CMK (cell line): ENCODE measurements around the gene GRB2.
"Not testable (repeated sequence)": the region's sequence is repeated elsewhere in the genome, so short reads cannot be mapped to it uniquely, and the experiment has no call there.

Source experiments
- DNase-seq: peaks from one replicate; pipeline ENCODE4 v3.0.0-alpha.2; 2010; ENCODE audit warnings: low read depth

Gene GRB2

DNA sequence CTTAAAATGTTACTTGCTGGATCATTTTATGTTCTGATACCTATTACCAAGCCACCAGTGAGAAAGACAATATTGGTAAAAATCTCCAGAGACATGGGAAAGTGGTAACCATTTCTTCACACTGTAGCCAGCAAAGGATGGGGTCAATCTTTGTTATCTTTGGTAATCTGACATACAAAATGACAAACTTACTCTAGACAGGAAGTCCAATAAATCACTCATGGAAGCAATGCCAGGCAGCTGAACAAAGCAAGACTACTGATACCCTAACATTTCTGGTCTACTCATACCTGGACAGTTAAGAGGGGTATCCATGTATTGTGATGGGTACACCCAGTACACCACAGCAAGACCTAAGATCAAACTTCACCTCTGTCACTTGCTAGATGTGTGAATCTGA is 19.0 kb downstream of the GRB2 start:
- no peak for DNase-seq

DNA sequence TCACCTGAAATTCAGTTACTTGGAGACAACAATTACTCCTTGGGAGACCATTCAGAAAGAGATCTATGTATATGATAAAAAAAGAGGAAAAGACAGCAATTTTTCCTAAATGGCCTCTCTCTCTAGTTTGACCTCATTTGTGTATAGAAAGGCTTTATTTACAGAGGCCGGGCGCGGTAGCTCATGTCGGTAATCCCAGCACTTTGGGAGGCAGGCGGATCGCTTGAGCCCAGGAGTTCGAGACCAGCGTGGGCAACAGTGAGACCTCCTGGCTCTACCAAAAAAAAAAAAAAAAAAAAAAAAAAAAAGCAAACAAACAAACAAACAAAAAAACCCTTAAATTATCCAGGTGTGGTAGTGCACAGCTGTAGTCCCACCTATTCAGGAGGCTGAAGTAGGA is 20.7 kb downstream of the GRB2 start:
- no peak for DNase-seq

DNA sequence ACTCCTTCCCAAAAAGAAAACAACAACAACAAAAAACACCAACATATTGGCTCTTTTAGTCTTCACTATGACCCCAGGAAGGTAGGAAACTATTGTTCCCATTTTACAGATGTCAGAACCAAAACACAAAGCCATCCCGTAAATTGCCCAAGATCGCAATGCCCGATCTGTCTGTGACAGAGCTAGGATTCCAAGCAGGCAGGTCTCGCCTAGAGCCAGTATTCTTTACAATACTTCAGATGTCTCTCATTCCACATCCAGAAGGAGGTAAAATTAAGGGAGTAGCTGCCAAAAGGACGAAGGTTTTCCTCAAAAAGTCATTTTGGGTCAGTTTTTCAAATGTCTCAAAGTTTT is 21.7 kb downstream of the GRB2 start:
- no peak for DNase-seq

DNA sequence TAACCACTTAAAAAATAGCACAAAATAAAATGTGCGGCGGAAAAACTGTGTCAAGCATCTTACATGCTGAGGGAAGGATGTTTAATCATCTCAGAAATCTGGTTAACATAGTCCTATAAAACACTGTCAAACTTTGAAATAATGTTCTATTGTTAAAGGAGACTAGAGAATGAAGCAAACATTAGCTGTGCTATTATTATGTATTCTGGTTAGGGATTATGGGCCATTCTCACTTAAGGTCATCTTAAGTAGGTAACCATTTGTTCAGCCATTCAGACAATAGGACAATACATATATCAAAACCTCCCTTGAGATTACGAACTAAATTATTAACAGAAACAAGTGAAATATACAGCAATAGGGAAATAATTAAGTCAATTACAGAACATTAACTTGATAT is 24.7 kb downstream of the GRB2 start:
- no peak for DNase-seq

DNA sequence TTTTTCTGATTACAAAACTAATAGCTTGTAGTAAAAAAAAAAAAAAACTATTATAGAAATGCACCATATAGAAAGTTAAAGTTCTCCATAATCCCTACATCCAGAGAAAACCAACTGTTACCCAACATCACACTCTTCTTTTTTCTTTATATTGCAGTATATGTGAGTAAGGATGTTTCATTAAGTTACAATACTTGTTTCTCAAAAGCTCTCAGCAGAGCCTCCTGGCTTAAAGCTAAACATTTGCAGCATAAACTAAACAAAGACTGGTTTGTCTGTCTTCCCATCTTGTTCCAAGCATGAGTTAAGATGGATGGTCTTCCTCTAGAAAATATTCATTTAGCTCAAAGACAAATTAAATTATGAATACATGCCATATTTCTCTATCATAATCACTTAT is 25.2 kb downstream of the GRB2 start:
- DNase-seq, result no peak

DNA sequence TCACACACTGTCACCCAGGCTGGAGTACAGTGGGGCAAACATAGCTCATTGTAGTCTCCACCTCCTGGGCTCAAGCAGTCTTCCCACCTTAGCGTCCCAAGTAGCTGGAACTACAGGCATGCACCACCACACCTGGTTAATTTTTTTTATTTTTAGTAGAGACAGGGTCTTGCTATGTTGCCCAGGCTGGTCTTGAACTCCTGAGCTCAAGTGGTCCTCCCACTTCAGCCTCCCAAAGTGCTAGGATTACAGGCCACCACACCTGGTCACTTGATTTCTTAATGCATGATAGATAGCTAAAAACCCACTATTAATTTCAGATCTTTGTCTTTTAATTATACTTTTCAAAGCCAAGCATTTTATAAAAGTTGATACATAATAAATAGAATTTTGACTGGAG is 26.1 kb downstream of the GRB2 start:
- DNase-seq, result not testable (repeated sequence)

DNA sequence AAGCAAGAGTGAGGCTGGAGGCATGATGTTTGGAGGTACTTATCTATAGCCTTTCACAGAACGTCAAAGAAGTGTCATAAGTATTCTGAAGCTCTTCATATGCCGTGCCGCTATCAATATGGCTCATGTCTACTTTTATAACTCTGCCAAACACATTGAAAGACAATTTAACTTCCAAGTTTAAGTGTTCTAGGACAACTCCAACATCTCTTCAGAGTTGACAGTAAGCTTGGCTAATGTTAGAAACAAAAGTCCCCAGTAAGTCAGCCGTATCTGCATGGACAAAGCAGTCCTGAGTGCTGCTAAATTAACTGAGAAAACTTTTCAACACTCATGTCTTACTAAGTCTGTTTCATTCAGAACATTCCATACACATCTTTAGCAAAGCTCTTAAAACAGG is 32.2 kb downstream of the GRB2 start:
- no peak for DNase-seq

DNA sequence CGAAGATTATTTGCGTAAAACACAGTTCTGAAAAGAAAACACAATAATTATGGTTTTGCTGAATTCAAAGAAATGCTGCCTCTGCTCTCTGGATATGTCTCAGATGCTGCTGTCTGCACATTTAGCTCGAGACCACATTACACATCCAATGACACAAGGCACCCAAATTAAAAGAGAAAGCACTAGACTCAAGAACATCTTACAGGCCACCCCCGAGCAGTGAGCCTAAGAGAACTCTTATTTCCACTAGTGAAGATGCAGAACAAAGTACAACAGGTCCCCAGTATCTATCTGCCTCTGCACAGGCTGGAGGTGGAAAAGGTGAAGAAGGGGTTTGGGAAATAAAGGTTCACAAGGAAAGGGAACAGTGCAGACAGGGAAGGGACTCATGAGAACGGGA is 33.5 kb downstream of the GRB2 start:
- DNase-seq, result no peak

DNA sequence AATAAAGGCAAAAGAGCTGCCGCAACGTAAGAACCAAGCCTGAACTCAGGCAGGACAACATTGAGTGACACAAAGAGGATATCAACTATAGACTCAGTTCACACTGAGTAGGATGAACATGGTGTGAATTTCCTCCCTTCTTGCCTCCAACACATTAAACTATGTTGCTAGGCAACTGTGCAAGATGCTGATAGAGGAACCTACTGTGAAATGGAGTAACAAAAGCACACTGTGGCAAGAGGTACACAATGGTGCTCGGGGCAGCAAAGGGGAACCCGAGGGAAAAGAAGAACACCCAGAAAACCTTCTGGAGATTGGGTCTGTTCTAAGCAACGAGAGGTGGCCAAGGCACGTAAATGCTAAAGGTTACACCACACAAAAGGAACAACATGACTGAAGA is 34.1 kb downstream of the GRB2 start:
- DNase-seq, result no peak

DNA sequence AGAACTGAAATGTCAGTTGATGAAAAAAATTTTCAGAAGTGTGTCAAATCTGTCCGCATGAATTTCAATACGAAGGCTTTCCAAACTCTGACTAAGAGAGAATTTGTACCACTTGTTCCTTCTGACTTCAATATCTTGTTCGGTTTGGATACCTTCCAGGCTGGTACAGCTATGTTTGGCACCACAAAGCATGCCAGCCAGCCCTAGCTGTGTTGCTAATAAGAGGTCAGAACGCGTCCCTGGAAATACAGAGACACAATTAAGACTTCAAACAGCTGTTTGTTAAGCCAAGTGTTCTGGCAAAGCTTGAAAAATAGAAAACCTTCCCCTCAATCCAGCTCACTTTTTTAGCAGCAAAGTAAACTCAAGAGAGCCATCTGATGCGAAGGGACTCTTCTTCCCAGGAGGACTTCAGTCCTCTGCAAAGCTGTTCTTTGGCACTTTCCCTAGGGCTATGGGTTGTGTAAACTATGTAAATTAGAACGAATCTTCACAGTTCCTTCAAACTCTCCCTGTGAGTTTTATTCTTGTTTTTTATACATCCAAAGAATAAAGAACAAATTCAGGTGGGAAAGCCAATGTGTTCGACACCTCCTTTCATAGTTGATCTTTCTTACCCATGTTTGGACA is 35.1 kb downstream of the GRB2 start:
- no peak for DNase-seq

DNA sequence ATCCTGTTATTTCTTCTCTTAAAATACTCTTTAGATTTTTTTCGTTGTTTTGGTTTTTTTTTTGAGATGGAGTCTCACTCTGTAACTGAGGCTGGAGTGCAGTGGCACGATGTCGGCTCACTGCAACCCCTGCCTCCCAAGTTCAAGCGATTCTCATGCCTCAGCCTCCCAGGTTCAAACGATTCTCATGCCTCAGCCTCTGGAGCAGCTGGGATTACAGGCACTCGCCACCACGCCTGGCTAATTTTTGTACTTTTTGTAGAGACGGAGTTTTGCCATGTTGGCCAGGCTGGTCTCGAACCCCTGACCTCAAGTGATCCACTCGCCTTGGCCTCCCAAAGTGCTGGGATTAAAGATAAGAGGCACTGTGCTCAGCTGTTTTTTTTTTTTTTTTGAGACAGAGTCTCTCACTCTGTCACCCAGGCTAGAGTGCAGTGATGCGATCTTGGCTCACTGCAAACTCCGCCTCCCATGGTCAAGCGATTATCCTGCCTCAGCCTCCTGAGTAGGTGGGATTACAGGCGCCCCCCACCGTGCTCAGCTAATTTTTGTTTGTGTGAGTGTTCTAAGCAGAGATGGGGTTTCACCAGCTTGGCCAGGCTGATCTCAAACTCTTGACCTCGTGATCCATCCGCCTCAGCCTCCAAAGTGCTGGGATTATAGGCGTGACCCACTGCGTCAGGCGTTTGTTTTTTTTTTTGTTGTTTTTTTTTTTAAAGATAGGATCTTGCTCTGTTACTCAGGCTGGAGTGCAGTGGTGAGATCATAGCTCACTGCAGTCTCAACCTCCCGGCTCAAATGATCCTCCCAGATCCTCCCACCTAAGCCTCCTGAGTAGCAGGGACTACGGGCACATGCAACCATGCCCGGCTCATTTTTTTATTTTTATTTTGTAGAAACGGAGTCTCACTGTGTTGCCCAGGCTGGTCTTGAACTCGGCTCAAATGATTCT is 37.4 kb downstream of the GRB2 start:
- DNase-seq, result not testable (repeated sequence)

DNA sequence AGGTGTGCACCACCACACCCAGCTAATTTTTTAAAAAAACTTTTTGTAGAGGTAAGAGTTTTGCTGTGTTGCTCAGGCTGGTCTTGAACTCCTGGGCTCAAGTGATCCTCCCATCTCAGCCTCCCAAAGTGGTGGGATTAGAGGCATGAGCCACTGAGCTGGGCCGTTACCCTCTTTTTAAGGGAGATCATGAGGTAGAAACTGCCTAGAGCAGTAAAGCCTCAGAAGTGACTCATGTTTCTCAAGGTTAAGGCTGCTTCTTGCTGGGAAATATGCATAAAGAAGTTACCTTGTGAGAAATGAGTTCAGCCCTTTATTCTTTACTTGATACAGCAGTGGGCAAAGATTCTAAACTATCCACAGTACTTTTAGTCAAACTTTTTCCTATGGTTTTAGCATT is 38.2 kb downstream of the GRB2 start:
- no peak for DNase-seq

DNA sequence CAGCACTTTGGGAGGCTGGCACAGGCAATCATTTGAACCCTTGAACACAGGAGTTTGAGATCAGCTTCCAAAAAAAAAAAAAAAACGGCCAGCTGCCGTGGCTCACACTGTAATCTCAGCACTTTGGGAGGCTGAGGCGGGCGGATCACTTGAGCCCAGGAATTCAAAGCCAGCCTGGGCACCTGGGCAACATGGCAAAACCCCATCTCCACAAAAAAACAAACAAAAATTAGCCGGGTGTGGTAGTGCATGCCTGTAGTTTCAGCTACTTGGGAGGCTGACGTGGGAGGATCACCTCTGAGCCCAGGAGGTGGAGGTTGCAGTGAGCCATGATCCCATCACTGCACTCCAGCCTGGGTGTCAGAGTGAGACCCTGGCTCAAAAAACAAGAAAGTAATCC is 39.0 kb downstream of the GRB2 start:
- DNase-seq, result no peak

DNA sequence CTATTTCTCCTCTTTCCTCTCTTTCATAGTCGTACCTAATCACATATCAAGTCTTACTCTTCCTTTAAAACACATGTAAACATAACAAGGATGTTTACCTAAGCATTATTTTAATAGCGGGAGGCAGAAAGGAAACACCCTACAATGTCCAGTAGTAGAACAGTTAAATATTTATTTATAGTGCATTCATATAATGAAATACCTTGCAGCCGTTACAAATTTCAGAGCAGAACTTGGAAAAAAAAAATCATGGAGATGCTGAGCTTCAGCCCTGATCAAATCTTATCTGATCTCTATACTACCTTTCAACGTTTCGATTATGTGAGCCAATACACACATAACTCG is 39.6 kb downstream of the GRB2 start:
- no peak for DNase-seq

DNA sequence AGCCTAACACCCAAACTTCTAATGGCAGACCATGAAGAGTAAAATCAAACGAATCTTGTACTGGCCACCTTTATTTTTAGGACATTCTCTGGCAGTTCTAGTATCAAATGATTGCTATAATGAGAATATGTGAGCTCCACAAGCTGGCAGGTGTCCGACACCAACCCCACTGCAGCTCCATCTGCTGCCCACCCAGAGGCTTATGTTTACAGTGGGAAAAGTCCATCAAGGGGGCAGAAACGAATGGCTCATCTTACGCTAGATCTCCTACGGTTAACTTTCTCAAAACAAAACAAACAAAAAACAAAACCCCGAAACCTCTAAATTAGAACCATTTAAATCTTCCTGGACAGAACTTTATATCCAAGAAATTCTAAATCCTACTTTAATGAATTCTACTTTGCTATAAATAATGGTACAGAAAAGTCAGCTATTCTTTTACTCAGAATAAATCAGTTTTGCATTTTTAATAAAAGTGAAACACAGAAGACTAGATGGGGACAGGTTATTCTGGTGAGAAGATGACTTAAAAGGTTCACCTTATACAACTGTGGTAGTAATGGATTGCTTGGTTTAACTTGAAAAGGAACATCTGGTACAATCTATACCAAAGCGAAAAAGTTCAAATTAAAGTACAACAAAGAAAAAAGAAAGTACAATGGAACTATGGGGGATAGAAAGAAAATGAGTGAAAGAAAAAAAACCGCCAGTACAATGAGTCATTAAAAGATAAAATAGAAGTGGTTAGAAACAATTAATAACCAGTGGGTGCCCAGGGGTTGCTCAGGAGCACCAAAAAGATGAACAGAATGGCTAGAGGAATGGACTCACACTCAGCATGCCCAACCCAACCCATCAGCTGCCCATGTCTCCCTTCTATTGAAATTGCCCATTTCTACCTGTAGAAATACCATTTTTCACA is 40.2 kb downstream of the GRB2 start:
- DNase-seq, result no peak

DNA sequence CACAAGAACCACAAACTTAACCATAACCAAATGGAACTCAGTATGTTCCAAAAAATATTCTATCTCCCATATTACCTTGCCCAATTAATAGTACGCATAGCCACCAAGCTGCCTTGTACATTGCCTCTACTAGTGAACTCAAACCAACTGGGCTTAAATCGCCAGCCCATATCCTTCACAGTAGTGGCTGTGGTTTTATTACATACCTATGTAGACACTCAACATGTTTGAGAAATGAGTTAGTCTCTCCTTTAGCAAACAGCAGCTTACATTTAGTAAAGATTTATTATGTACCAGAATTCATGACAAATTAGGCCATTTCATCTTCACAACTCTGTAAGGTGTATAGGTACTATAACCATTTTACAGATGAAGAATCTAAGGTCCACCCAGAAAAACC is 41.4 kb downstream of the GRB2 start:
- DNase-seq, result no peak

DNA sequence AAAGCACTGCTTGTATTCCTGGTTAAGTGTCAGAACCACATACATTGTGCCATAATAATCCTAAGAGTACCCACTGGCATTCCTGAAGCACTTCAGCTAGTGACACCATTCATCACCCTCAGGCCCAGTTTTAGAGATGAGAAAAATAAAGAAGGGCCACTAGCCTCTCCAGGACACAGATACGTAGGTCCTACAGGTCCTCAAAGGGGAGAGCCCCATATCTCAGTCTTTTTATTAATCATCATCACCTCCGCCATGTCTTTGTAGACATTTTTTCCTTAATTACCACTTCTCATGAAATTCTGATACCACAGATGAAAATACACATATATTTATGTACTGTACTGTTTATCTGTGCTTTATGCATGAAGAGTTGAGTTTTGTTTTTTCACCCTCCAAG is 43.5 kb downstream of the GRB2 start:
- DNase-seq, result no peak

DNA sequence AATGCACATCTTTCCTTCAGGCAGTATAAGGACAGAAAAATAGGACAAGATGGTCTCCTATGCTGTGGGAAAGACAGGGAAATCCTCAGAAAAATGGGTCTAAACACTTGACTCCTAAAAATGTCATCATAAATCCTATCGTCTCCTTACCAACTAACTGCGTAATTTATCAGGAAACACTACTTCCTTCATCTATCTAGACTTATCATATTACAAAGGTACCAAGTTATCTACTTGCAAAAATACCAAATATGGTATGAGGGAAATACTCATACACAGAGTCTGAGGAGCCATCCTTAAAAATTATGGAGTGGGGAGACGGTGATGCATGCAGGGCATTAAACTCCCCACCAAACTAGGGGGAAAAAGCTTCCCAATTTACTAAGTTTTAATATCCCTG is 44.1 kb downstream of the GRB2 start:
- DNase-seq, result no peak

DNA sequence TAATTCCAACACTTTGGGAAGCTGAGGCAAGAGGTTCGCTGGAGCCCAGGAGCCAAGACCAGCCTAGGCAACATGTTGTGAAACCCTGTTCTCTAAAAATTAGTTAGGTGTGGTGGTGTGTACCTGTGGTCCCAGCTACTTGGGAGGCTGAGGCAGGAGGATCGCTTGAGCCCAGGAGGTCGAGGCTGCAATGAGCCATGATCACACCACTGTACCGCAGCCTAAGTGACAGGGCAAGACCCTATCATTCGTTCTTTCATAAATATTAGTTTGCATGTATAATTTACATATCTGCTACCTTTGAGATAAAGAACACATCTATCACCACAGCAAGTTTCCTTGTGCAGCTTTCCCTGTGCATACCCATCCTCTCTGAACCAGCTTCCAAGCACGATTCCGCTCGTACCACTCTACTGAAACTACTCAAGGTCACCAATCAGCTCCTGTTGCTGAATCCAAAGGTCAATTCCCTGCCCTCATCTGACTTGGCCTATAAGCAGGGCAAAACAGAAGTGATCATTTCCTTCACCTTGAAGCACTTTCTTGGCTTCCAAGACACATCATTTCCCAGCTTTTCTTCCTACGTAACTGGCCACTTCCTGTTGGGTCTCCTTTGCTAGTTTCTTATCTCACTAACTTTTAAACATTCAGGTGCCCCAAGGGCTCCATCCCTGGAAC is 49.1 kb downstream of the GRB2 start:
- no peak for DNase-seq

DNA sequence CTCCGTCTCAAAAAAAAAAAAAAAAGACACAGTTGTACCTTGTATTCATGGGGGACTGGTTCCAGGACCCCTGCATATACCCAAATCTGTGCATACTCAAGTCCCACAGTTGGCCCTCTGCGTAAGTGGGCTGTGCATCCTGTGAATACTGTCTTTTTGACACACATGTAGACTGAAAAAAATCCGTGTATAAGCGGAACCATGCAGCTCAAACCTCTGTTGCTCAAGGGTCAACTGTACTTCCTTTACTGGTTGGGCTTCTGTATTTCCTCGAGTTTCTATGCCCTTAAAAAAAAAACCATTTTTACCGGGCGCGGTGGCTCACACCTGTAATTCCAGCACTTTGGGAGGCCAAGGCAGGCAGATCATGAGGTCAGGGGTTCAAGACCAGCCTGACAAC is 52.3 kb downstream of the GRB2 start:
- DNase-seq, result no peak

DNA sequence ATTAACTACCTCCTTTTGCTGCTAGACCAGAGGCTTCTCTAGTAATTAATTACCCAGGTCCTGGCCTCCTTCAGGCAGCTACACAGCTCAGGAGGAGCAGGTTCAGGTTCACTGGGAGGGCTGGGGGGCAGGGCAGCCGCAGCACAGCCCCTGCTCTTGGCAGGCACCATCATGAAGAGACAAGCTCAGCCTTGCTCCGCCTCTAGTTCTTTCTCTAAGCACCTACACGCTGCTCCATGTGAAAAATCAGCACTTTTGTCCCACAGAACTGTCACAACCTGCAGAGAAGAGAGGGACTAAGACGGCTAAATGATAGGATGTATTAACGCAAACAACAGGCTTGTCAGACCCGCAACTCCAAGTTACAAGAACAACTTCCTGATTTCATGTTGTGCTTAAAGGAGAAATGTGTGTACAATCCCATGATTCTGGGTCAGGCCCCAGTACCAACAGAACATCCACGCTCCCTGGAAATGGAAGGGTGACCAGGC is 53.4 kb downstream of the GRB2 start:
- no peak for DNase-seq

DNA sequence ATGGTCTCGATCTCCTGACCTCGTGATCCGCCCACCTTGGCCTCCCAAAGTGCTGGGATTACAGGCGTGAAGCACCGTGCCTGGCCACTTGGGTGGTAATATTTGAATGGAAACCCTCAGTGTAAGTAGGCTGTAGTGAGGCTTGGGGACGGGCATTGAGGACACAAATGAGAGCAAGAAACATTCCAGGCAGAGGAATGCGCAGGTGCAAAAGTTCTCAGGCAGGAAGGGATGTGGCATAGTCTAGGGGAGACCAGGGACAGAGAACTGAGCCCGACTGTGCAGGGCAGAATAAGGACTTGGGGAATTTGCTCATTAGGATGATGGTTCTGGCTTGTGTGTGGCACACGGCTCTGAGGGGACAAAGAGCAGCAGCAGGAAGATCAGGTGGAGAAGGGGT is 54.8 kb downstream of the GRB2 start:
- no peak for DNase-seq
